LNCaP clone FGC (cell line): ENCODE measurements around the gene UNC5C.

ENCODE experiments used
- DNase-seq: peaks from one replicate; pipeline ENCODE4 v3.0.0-alpha.2; 2011; ENCODE audit warnings: low read depth
- H3K4me3 ChIP-seq: 2 replicates; pipeline ENCODE4 v1.5.1; 2011; ENCODE audit warnings: mild to moderate bottlenecking, low read depth, low read length, control low read depth
- CTCF ChIP-seq: IDR thresholded peaks from 2 replicates; pipeline ENCODE4 v1.5.1; 2012; ENCODE audit warnings: mild to moderate bottlenecking; ENCODE audit not compliant: control insufficient read depth, insufficient read depth; ENCODE audit errors: extremely low read depth

UNC5C gene

GRCh38 chr4:95318483-95318882 lies 230.3 kb downstream of the UNC5C start:
- H3K4me3 ChIP-seq = no peak overlapping the region
- DNase-seq = no peak
- no peak for TF ChIP-seq CTCF

- DNase-seq = no peak
- no peak for TF ChIP-seq CTCF
- no peak overlapping the region for H3K4me3 ChIP-seq
These were observed 230.7 kb downstream of the UNC5C start for GRCh38 chr4:95318044-95318443.

GRCh38 chr4:95317085-95317793 lies 231.5 kb downstream of the UNC5C start:
- TF ChIP-seq CTCF = no peak
- DNase-seq = no peak
- no peak overlapping the region for H3K4me3 ChIP-seq

- no peak overlapping the region for H3K4me3 ChIP-seq
- no peak for DNase-seq
- TF ChIP-seq CTCF = no peak
These were observed 234.2 kb downstream of the UNC5C start for GRCh38 chr4:95314573-95314972.

- TF ChIP-seq CTCF = no peak
- no peak for DNase-seq
- no peak overlapping the region for H3K4me3 ChIP-seq
These were observed 243.9 kb downstream of the UNC5C start for GRCh38 chr4:95304898-95305297.

GRCh38 chr4:95300304-95300703 lies 248.5 kb downstream of the UNC5C start:
- TF ChIP-seq CTCF = no peak
- H3K4me3 ChIP-seq = no peak overlapping the region
- no peak for DNase-seq

GRCh38 chr4:95296052-95296451 lies 252.7 kb downstream of the UNC5C start:
- H3K4me3 ChIP-seq = no peak overlapping the region
- TF ChIP-seq CTCF = no peak

More at GRCh38 chr4:95296052-95296451, 252.7 kb downstream of the UNC5C start:
- no peak for DNase-seq
